Measurements from ENCODE around the gene FUNDC1.

The FUNDC1 gene

GRCh38 chrX:44474410-44474809, 68.2 kb downstream of the FUNDC1 start:
- DNase-seq: no peak

Data from NCI-H1048 (cell line).